ENCODE data around the gene PRG3. TPM values are rescaled to one million over a fixed set of nuclear protein-coding genes. Genes with fewer than 3 reads are reported as not detected.
A peak's percentile ranks its signal among the peaks of the same experiment; 100 is the strongest.
"Not testable (repeated sequence)": the region's sequence is repeated elsewhere in the genome, so short reads cannot be mapped to it uniquely, and the experiment has no call there.

The PRG3 gene
- total and polyA plus RNA-seq, 8 donors: 0.43 to 1.0 (median 0.76) TPM; not detected in 2

DNA sequence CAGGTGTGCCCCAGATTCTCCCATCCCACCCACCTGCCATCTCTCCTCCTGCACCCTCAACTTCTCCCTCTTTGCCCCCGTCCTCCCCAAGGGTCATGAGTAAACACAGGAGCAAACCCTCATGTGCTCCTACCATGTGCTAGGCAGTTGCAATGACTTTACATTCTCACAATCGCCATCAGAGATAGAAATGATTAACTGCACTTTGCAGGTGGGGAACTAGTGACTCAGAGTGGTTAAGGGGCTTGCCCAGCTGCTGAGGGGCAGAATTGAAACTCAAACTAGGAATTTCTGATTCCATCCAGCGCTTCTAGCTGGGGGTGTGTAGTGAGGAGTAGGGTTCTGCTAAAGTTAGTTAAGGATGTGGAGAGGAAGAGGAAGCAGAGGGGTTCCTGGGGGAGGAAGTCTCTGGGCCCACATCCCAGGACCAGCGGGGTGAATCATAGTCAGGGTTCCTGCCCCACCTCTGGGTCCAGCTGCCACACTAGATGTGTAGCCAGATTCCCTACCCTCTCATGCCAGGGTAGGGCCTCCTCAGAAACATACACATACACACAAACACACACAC lies 25.5 kb upstream of the PRG3 start:
- peak; percentile 51 for ATAC-seq
- intact Hi-C loops (cut with DNase I): no loop called here
- Histone ChIP-seq H3K27ac (peak overlapping the region in 1 of 2 donors; percentile 67), H3K27me3 (no peaks in the 10 kb centered on the region), H3K4me1 (peaks cover 0 to 28% of the 10 kb centered on the region in 2 donors), H3K4me3 (no peak overlapping the region), H3K36me3 (peaks cover 0 to 59% of the 10 kb centered on the region in 2 donors), H3K9me3 (no peaks in the 10 kb centered on the region)
- TF ChIP-seq, protein P1, sequence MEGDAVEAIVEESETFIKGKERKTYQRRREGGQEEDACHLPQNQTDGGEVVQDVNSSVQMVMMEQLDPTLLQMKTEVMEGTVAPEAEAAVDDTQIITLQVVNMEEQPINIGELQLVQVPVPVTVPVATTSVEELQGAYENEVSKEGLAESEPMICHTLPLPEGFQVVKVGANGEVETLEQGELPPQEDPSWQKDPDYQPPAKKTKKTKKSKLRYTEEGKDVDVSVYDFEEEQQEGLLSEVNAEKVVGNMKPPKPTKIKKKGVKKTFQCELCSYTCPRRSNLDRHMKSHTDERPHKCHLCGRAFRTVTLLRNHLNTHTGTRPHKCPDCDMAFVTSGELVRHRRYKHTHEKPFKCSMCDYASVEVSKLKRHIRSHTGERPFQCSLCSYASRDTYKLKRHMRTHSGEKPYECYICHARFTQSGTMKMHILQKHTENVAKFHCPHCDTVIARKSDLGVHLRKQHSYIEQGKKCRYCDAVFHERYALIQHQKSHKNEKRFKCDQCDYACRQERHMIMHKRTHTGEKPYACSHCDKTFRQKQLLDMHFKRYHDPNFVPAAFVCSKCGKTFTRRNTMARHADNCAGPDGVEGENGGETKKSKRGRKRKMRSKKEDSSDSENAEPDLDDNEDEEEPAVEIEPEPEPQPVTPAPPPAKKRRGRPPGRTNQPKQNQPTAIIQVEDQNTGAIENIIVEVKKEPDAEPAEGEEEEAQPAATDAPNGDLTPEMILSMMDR (IDR thresholded peaks at IDR 0.05): no peak
- no peak for DNase-seq

DNA sequence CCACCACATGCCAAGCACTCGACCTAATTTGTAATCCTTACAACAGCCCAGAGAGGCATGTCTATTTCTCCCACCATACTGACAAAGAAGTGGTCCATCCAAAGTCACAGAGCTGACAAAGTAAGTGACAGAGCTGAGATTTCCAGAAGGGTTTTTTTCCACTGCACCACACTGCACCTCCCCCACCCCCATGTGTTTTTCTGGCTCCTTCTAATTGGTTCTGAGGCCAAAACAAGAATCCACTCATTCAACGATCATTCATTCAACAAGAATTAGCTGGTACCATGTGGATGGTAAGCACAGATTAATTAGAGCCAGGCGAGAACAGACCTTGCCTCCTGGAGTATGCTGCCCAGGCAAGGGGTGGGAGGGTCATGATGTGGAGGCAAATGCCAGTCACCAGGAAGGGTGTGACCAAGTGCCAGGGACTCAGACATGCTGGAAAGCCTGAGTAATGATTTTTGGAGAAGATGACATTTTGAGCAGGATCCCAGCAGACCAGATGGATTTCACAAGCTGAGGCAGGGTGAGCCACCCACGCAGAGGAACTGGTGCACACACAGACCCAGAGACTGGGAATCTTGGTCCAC lies 24.4 kb upstream of the PRG3 start:
- H3K36me3 ChIP-seq: peaks cover 0 to 49% of the 10 kb centered on the region in 2 donors
- intact Hi-C loops (cut with DNase I): no loop called here
- ATAC-seq: peak; percentile 20
- no peaks in the 10 kb centered on the region for H3K9me3 ChIP-seq
- DNase-seq: no peak
- H3K27ac ChIP-seq: peak overlapping the region in 1 of 2 donors; percentile 67
- H3K4me3 ChIP-seq: no peak overlapping the region
- TF ChIP-seq, protein P1 (IDR thresholded peaks at IDR 0.05): no peak
- peaks cover 0 to 28% of the 10 kb centered on the region in 2 donors for H3K4me1 ChIP-seq
- no peaks in the 10 kb centered on the region for H3K27me3 ChIP-seq

DNA sequence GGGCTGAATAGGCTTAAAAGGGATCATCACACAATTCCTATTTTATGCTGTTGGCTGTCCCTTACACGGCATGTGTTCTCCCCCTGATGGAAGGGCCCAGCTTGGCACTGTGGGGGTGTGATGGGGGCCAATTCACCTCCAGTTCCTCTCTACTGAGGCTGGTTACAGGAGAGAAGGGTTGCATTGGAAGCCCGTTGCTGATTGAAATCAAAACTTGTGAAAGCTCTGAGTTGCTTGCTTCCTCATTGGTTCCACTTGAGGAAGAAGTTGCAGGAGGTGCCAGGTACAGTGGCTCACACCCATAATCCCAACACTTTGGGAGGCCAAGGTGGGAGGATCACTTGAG lies 22.8 kb upstream of the PRG3 start:
- no peak for ATAC-seq
- intact Hi-C loops (cut with DNase I): no loop called here
- Histone ChIP-seq H3K36me3 (peaks cover 0 to 33% of the 10 kb centered on the region in 2 donors), H3K27ac (peak overlapping the region in 1 of 2 donors; percentile 66), H3K9me3 (no peaks in the 10 kb centered on the region), H3K4me3 (no peak overlapping the region), H3K4me1 (peaks cover 0 to 28% of the 10 kb centered on the region in 2 donors), H3K27me3 (no peaks in the 10 kb centered on the region)
- DNase-seq: no peak
- TF ChIP-seq, protein P1 (IDR thresholded peaks at IDR 0.05): no peak

DNA sequence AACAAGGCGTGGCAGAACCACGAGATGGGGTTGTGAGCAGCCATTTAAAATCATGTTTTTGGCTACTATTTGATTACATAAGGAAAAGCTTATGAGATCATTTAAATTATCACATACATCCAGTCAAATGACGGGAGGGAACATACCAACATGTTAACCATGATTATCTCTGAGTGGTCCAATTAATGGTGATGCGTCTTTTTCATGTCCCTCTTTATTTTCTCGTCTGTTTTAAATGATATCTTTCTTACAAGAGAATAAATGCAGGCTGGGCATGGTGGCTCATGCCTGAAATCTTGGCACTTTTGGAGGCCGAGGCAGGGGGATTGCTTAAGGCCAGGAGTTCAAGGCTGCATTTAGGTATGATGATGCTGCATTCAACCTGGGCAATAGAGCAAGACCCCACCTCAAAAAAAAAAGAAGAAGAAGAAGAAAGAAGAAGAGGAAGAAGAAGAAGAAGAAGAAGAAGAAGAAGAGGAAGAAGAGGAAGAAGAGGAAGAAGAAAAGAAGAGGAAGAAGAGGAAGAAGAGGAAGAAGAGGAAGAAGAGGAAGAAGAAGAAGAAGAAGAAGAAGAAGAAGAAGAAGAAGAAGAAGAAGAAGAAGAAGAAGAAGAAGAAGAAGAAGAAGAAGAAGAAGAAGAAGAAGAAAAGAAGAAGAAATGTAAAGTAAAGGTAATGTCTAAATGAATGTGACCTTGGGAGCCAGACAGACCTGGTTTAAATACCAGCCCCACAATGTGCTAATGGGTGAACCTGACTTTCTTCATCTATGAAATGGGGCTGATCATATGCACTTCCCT lies 22.3 kb upstream of the PRG3 start:
- DNase-seq; ATAC-seq; intact Hi-C loops (cut with DNase I); H3K4me3 ChIP-seq; H3K9me3 ChIP-seq; H3K27me3 ChIP-seq: not testable (repeated sequence)
- peaks cover 0 to 27% of the 10 kb centered on the region in 2 donors for H3K36me3 ChIP-seq
- peak overlapping the region in 1 of 2 donors; percentile 66 for H3K27ac ChIP-seq
- peaks cover 0 to 28% of the 10 kb centered on the region in 2 donors for H3K4me1 ChIP-seq

GRCh38 chr11:57402188-57403002 lies 21.4 kb upstream of the PRG3 start:
- ATAC-seq (peak; percentile 46), DNase-seq (no peak)
- no peak overlapping the region for H3K27ac ChIP-seq
- no peaks in the 10 kb centered on the region for H3K9me3 ChIP-seq
- H3K4me3 ChIP-seq: no peak overlapping the region
- H3K4me1 ChIP-seq: peaks cover 0 to 25% of the 10 kb centered on the region in 2 donors
- TF ChIP-seq, protein P1 (IDR thresholded peaks at IDR 0.05): no peak
- no peaks in the 10 kb centered on the region for H3K27me3 ChIP-seq
- peaks cover 0 to 19% of the 10 kb centered on the region in 2 donors for H3K36me3 ChIP-seq
- intact Hi-C loops (cut with DNase I): no loop called here
